HEK293 (cell line): Measurements from ENCODE around the gene CANT1.

Experiments used
- GLIS1 ChIP-seq: fragments of 450-650 bp; formaldehyde crosslinking; IDR thresholded peaks from 2 replicates; pipeline ENCODE4 v1.5.1; 2016; ENCODE audit warnings: missing biosample characterization, missing genetic modification characterization
- GLIS2 ChIP-seq: fragments of 450-650 bp; formaldehyde crosslinking; IDR thresholded peaks from 2 replicates; pipeline ENCODE4 v1.5.1; 2016; ENCODE audit warnings: missing biosample characterization, missing genetic modification characterization
- HOXC10 ChIP-seq: sonication (generic); formaldehyde crosslinking; IDR thresholded peaks from 2 replicates; pipeline ENCODE4 v1.8.1; 2023; ENCODE audit warnings: mild to moderate bottlenecking, missing genetic modification reagents
- IKZF3 ChIP-seq: fragments of 450-650 bp; IDR thresholded peaks from 2 replicates; pipeline ENCODE4 v1.5.0; 2018; ENCODE audit warnings: missing biosample characterization, mild to moderate bottlenecking, missing genetic modification characterization, moderate library complexity
- KLF1 ChIP-seq: fragments of 450-650 bp; formaldehyde crosslinking; IDR thresholded peaks from 2 replicates; pipeline ENCODE4 v1.5.1; 2016; ENCODE audit warnings: missing biosample characterization, missing genetic modification characterization
- KLF10 ChIP-seq: fragments of 450-650 bp; IDR thresholded peaks from 2 replicates; pipeline ENCODE4 v1.5.1; 2018; ENCODE audit warnings: missing biosample characterization, mild to moderate bottlenecking, missing genetic modification characterization
- KLF7 ChIP-seq: fragments of 450-650 bp; formaldehyde crosslinking; IDR thresholded peaks from 2 replicates; pipeline ENCODE4 v1.5.1; 2016; ENCODE audit warnings: missing biosample characterization, missing genetic modification characterization, borderline replicate concordance
- REPIN1 ChIP-seq: fragments of 450-650 bp; formaldehyde crosslinking; IDR thresholded peaks from 2 replicates; pipeline ENCODE4 v1.5.1; 2017; ENCODE audit warnings: missing biosample characterization, missing genetic modification characterization, low read depth
- SALL2 ChIP-seq: fragments of 450-650 bp; formaldehyde crosslinking; IDR thresholded peaks from 2 replicates; pipeline ENCODE4 v1.5.0; 2017; ENCODE audit warnings: missing biosample characterization, mild to moderate bottlenecking, missing genetic modification characterization, borderline replicate concordance
- SP3 ChIP-seq: fragments of 450-650 bp; formaldehyde crosslinking; IDR thresholded peaks from 2 replicates; pipeline ENCODE4 v1.5.1; 2016; ENCODE audit warnings: missing biosample characterization, missing genetic modification characterization
- ZNF140 ChIP-seq: fragments of 450-650 bp; formaldehyde crosslinking; IDR thresholded peaks from 2 replicates; pipeline ENCODE4 v1.5.1; 2016; ENCODE audit warnings: missing biosample characterization, missing genetic modification characterization
- ZNF16 ChIP-seq: fragments of 450-650 bp; formaldehyde crosslinking; IDR thresholded peaks from 2 replicates; pipeline ENCODE4 v1.5.1; 2016; ENCODE audit warnings: low read depth, missing biosample characterization, missing genetic modification characterization
- ZNF169 ChIP-seq: fragments of 450-650 bp; formaldehyde crosslinking; IDR thresholded peaks from 2 replicates; pipeline ENCODE4 v1.5.1; 2016; ENCODE audit warnings: missing biosample characterization, missing genetic modification characterization
- ZNF175 ChIP-seq: fragments of 450-650 bp; formaldehyde crosslinking; IDR thresholded peaks from 2 replicates; pipeline ENCODE4 v1.5.1; 2016; ENCODE audit warnings: missing biosample characterization, missing genetic modification characterization
- ZNF221 ChIP-seq: fragments of 450-650 bp; formaldehyde crosslinking; IDR thresholded peaks from 2 replicates; pipeline ENCODE4 v1.5.1; 2017; ENCODE audit warnings: missing biosample characterization, missing genetic modification characterization, borderline replicate concordance
- ZNF24 ChIP-seq: fragments of 450-650 bp; formaldehyde crosslinking; IDR thresholded peaks from 2 replicates; pipeline ENCODE4 v1.5.1; 2016; ENCODE audit warnings: missing biosample characterization, missing genetic modification characterization
- ZNF423 ChIP-seq: fragments of 450-650 bp; formaldehyde crosslinking; IDR thresholded peaks from 2 replicates; pipeline ENCODE4 v1.5.1; 2016; ENCODE audit warnings: missing biosample characterization, missing genetic modification characterization
- ZNF549 ChIP-seq: fragments of 450-650 bp; IDR thresholded peaks from 2 replicates; pipeline ENCODE4 v1.5.1; 2018; ENCODE audit warnings: missing biosample characterization, missing genetic modification characterization, mild to moderate bottlenecking, inconsistent platforms, moderate library complexity
- ZNF600 ChIP-seq: fragments of 450-650 bp; formaldehyde crosslinking; IDR thresholded peaks from 2 replicates; pipeline ENCODE4 v1.5.1; 2016; ENCODE audit warnings: missing biosample characterization, missing genetic modification characterization
- ZNF624 ChIP-seq: fragments of 450-650 bp; formaldehyde crosslinking; IDR thresholded peaks from 2 replicates; pipeline ENCODE4 v1.5.1; 2017; ENCODE audit warnings: missing biosample characterization, missing genetic modification characterization
- ZNF626 ChIP-seq: fragments of 450-650 bp; sonication (Bioruptor Pico); formaldehyde crosslinking; IDR thresholded peaks from 2 replicates; pipeline ENCODE4 v1.5.1; 2018; ENCODE audit warnings: missing biosample characterization, missing genetic modification characterization, inconsistent platforms
- ZNF629 ChIP-seq: fragments of 450-650 bp; formaldehyde crosslinking; IDR thresholded peaks from 2 replicates; pipeline ENCODE4 v1.5.1; 2017; ENCODE audit warnings: missing biosample characterization, missing genetic modification characterization
- ZNF658 ChIP-seq: fragments of 450-650 bp; formaldehyde crosslinking; IDR thresholded peaks from 2 replicates; pipeline ENCODE4; 2016; ENCODE audit warnings: missing biosample characterization, missing genetic modification characterization
- ZNF660 ChIP-seq: fragments of 450-650 bp; IDR thresholded peaks from 2 replicates; pipeline ENCODE4 v1.5.1; 2018; ENCODE audit warnings: missing biosample characterization, mild to moderate bottlenecking, missing genetic modification characterization
- ZSCAN23 ChIP-seq: fragments of 450-650 bp; formaldehyde crosslinking; IDR thresholded peaks from 2 replicates; pipeline ENCODE4 v1.5.1; 2016; ENCODE audit warnings: missing biosample characterization, missing genetic modification characterization
- TF ChIP-seq, protein P1 (sequence below): IDR thresholded peaks from 2 replicates; pipeline ENCODE4 v1.6.1; 2011; ENCODE audit warnings: mild to moderate bottlenecking, low read depth, low read length, borderline replicate concordance
- TF ChIP-seq, protein P2 (sequence below): fragments of 450-650 bp; formaldehyde crosslinking; IDR thresholded peaks from 2 replicates; pipeline ENCODE4 v1.5.1; 2016; ENCODE audit warnings: missing biosample characterization, missing genetic modification characterization
- TF ChIP-seq, protein P3 (sequence below): fragments of 450-650 bp; formaldehyde crosslinking; IDR thresholded peaks from 2 replicates; pipeline ENCODE4 v1.5.1; 2016; ENCODE audit warnings: missing biosample characterization, missing genetic modification characterization
- TF ChIP-seq, protein P4 (sequence below): fragments of 450-650 bp; formaldehyde crosslinking; IDR thresholded peaks from 2 replicates; pipeline ENCODE4 v1.5.1; 2017; ENCODE audit warnings: missing biosample characterization, missing genetic modification characterization
- TF ChIP-seq, protein P5 (sequence below): fragments of 450-650 bp; formaldehyde crosslinking; IDR thresholded peaks from 2 replicates; pipeline ENCODE4 v1.5.1; 2016; ENCODE audit warnings: missing biosample characterization, missing genetic modification characterization
- TF ChIP-seq, protein P6 (sequence below): fragments of 450-650 bp; formaldehyde crosslinking; IDR thresholded peaks from 2 replicates; pipeline ENCODE4 v1.5.1; 2017; ENCODE audit warnings: missing biosample characterization, missing genetic modification characterization

The CANT1 gene

DNA sequence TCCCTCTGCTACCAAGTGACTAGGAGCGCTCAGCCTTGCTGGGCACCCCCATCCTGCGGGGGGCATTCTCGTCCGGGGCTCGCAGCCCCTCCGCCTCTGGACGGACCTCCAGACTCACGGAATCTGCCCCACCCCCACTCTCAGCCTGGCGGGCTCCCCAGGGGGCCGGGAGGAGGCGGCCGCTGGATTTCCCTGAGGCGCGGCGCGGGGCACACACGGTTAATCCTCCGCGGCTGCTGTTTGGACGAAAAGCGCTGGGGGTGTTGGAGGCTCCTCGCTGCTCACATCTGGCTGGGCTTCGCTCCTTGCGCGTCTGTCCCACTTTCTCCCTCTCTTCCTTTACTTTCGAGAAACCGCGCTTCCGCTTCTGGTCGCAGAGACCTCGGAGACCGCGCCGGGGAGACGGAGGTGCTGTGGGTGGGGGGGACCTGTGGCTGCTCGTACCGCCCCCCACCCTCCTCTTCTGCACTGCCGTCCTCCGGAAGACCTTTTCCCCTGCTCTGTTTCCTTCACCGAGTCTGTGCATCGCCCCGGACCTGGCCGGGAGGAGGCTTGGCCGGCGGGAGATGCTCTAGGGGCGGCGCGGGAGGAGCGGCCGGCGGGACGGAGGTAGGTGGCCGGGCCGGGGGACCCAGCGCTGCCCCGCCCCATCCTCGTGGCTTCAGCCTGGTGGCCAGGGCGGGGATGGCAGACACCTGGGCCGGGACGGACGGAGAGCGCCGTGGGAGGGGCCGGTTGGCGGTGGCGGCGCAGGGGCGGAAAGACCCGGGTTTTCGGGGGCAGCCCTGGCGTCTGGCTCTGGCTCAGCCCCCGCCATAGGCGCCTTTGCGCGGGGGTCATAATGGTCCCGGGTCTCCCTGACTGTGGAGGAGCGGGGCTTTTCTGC lies 14.6 kb upstream of the CANT1 start, which contains the start of gene C1QTNF1 (continued):
- TF ChIP-seq, protein P1, sequence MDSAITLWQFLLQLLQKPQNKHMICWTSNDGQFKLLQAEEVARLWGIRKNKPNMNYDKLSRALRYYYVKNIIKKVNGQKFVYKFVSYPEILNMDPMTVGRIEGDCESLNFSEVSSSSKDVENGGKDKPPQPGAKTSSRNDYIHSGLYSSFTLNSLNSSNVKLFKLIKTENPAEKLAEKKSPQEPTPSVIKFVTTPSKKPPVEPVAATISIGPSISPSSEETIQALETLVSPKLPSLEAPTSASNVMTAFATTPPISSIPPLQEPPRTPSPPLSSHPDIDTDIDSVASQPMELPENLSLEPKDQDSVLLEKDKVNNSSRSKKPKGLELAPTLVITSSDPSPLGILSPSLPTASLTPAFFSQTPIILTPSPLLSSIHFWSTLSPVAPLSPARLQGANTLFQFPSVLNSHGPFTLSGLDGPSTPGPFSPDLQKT, result no peak; the same call in 1 of the 2 replicates
- TF ChIP-seq KLF7 (tag by site-specific recombination) (no peak), GLIS2 (tag by site-specific recombination) (peak; percentile 59; the same call in 1 of the 2 replicates), REPIN1 (tag by site-specific recombination) (no peak), ZNF16 (tag by site-specific recombination) (no peak), IKZF3 (tag by site-specific recombination) (peak; percentile 85), ZNF600 (tag by site-specific recombination) (no peak), ZNF423 (tag by site-specific recombination) (peak; percentile 52), HOXC10 (no peak), GLIS1 (tag by site-specific recombination) (peak; percentile 78), KLF1 (tag by site-specific recombination) (peak; percentile 51), ZNF169 (tag by site-specific recombination) (no peak), ZNF629 (tag by site-specific recombination) (peak; percentile 46), ZNF549 (tag by site-specific recombination) (no peak), ZSCAN23 (tag by site-specific recombination) (no peak; the same call in 1 of the 2 replicates), ZNF24 (tag by site-specific recombination) (no peak), ZNF175 (tag by site-specific recombination) (no peak), ZNF626 (tag by site-specific recombination) (no peak), ZNF624 (tag by site-specific recombination) (no peak), ZNF221 (no peak), ZNF140 (no peak), SP3 (tag by site-specific recombination) (peak; percentile 81), SALL2 (tag by site-specific recombination) (no peak), ZNF658 (tag by site-specific recombination) (no peak), ZNF660 (tag by site-specific recombination) (no peak), KLF10 (tag by site-specific recombination) (no peak)
- TF ChIP-seq, protein P2, sequence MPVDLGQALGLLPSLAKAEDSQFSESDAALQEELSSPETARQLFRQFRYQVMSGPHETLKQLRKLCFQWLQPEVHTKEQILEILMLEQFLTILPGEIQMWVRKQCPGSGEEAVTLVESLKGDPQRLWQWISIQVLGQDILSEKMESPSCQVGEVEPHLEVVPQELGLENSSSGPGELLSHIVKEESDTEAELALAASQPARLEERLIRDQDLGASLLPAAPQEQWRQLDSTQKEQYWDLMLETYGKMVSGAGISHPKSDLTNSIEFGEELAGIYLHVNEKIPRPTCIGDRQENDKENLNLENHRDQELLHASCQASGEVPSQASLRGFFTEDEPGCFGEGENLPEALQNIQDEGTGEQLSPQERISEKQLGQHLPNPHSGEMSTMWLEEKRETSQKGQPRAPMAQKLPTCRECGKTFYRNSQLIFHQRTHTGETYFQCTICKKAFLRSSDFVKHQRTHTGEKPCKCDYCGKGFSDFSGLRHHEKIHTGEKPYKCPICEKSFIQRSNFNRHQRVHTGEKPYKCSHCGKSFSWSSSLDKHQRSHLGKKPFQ (tag by site-specific recombination), result no peak
- TF ChIP-seq, protein P3, sequence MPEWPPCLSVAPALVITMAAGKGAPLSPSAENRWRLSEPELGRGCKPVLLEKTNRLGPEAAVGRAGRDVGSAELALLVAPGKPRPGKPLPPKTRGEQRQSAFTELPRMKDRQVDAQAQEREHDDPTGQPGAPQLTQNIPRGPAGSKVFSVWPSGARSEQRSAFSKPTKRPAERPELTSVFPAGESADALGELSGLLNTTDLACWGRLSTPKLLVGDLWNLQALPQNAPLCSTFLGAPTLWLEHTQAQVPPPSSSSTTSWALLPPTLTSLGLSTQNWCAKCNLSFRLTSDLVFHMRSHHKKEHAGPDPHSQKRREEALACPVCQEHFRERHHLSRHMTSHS (tag by site-specific recombination), result no peak
- TF ChIP-seq, protein P4, sequence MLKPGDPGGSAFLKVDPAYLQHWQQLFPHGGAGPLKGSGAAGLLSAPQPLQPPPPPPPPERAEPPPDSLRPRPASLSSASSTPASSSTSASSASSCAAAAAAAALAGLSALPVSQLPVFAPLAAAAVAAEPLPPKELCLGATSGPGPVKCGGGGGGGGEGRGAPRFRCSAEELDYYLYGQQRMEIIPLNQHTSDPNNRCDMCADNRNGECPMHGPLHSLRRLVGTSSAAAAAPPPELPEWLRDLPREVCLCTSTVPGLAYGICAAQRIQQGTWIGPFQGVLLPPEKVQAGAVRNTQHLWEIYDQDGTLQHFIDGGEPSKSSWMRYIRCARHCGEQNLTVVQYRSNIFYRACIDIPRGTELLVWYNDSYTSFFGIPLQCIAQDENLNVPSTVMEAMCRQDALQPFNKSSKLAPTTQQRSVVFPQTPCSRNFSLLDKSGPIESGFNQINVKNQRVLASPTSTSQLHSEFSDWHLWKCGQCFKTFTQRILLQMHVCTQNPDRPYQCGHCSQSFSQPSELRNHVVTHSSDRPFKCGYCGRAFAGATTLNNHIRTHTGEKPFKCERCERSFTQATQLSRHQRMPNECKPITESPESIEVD (tag by site-specific recombination), result no peak
- TF ChIP-seq, protein P5, sequence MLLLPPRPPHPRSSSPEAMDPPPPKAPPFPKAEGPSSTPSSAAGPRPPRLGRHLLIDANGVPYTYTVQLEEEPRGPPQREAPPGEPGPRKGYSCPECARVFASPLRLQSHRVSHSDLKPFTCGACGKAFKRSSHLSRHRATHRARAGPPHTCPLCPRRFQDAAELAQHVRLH (tag by site-specific recombination), result no peak
- TF ChIP-seq, protein P6, sequence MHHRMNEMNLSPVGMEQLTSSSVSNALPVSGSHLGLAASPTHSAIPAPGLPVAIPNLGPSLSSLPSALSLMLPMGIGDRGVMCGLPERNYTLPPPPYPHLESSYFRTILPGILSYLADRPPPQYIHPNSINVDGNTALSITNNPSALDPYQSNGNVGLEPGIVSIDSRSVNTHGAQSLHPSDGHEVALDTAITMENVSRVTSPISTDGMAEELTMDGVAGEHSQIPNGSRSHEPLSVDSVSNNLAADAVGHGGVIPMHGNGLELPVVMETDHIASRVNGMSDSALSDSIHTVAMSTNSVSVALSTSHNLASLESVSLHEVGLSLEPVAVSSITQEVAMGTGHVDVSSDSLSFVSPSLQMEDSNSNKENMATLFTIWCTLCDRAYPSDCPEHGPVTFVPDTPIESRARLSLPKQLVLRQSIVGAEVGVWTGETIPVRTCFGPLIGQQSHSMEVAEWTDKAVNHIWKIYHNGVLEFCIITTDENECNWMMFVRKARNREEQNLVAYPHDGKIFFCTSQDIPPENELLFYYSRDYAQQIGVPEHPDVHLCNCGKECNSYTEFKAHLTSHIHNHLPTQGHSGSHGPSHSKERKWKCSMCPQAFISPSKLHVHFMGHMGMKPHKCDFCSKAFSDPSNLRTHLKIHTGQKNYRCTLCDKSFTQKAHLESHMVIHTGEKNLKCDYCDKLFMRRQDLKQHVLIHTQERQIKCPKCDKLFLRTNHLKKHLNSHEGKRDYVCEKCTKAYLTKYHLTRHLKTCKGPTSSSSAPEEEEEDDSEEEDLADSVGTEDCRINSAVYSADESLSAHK (tag by site-specific recombination), result no peak
